Right lobe of liver (tissue), 6 donors: ENCODE results near the gene GRIK2. TPM values are rescaled to one million over a fixed set of nuclear protein-coding genes. Genes with fewer than 3 reads are reported as not detected.

Experiments used
- ATAC-seq, 4 donors: fragments of 200-7000 bp; cut with Tn5 transposase; one replicate each; pipeline ENCODE4 v1.9.1; 2020; ENCODE audit warnings: mild to moderate bottlenecking in 4 of 4, moderate library complexity in 4 of 4
- DNase-seq, 3 donors: peaks; one replicate each; pipeline ENCODE4 v3.0.0-alpha.2; 2020
- H3K27ac ChIP-seq, 3 donors: fragments of 200-600 bp; one replicate each; pipeline ENCODE4 v1.8.0; 2022
- H3K27me3 ChIP-seq, 2 donors: fragments of 200-600 bp; one replicate each; pipeline ENCODE4 v1.8.0; 2022
- H3K36me3 ChIP-seq, 4 donors: fragments of 200-600 bp; sonication (generic) in 1 of 4; one replicate each; pipeline versions ENCODE4 v1.5.1 to v1.8.0; 2017 to 2022; ENCODE audit warnings: control low read depth in 1 of 4
- H3K4me1 ChIP-seq, 4 donors: fragments of 200-600 bp; sonication (generic) in 1 of 4; one replicate each; pipeline versions ENCODE4 v1.5.1 to v1.8.0; 2017 to 2022; ENCODE audit warnings: control low read depth in 1 of 4
- H3K4me3 ChIP-seq, 3 donors: fragments of 200-600 bp; one replicate each; pipeline ENCODE4 v1.8.0; 2022
- H3K9me3 ChIP-seq, 4 donors: fragments of 200-600 bp; sonication (generic) in 1 of 4; one replicate each; pipeline versions ENCODE4 v1.5.1 to v1.8.0; 2017 to 2022; ENCODE audit warnings: control low read depth in 1 of 4
- CTCF ChIP-seq, 4 donors: fragments of 200-600 bp in 3 of 4; fragments of 450-650 bp in 1 of 4; IDR thresholded peaks; one replicate each; pipeline versions ENCODE4 v1.5.1 to v1.8.0; 2016 to 2022; ENCODE audit warnings: antibody characterized with exemption in 4 of 4, mild to moderate bottlenecking in 2 of 4
- POLR2A ChIP-seq: fragments of 450-650 bp; IDR thresholded peaks from one replicate; pipeline ENCODE4 v1.6.1; 2017; ENCODE audit warnings: antibody characterized with exemption, mild to moderate bottlenecking
- WGBS: methylation state at CpG from one replicate; pipeline ENCODE4 v1.1.6; 2018; ENCODE audit warnings: low coverage, low lambda C conversion rate; ENCODE audit not compliant: insufficient coverage; ENCODE audit errors: missing lambda C conversion rate; 5-methylcytosine and 5-hydroxymethylcytosine counted together
- intact Hi-C, 2 donors: fragments of 100-400 bp; cut with DNase I; formaldehyde crosslinking; loops; one replicate each; pipeline versions ENCODE4 v1.11.2 to v1.14.1; 2022
- total RNA-seq, 6 experiments: library from RNA; depleted of rRNA in 2 of 6; stranded (reverse); fragments of >200 nt in 2 of 6; fragmentation: NEBNext Ultra II Directional in 3 of 6; extraction: Animal tissue kit (Norgen Biotek cat#: 25700) in 3 of 6; gene quantifications; one replicate each; pipeline versions ENCODE4 v1.1.0 to v1.2.4, GENCODE V29; 2016 to 2023
- donor health status: DM: no; HTN: yes; CAD: no.
- donor health status: DM: no; HTN: no; CAD: no.
- donor health status: DM: no; HTN: no; CAD: no.
- donor health status: DM: no; HTN: yes; CAD: no.
- donor health status: DM: no; HTN: yes; CAD: no.

The GRIK2 gene
- total RNA-seq, 6 experiments from 2014 or later = 0.04 to 0.24 (median 0.09) TPM; not detected in 3

GRCh38 chr6:101806241-101806640 is 412.7 kb downstream of the GRIK2 start:
- Histone ChIP-seq H3K27ac (no peak overlapping the region), H3K4me1 (no peaks in the 10 kb centered on the region), H3K27me3 (no peaks in the 10 kb centered on the region), H3K4me3 (no peak overlapping the region), H3K9me3 (no peaks in the 10 kb centered on the region), H3K36me3 (no peaks in the 10 kb centered on the region)
- DNase-seq (no peak), ATAC-seq (no peak)
- TF ChIP-seq POLR2A (no peak), CTCF (IDR thresholded peaks at IDR 0.05) (no peak)
- intact Hi-C loops = no loop called here
- 50% methylated on average over 1 of the region's 1 CpG for WGBS

GRCh38 chr6:101811108-101811507 is 417.6 kb downstream of the GRIK2 start:
- DNase-seq (no peak), ATAC-seq (no peak)
- Histone ChIP-seq H3K4me3 (no peak overlapping the region), H3K27ac (no peak overlapping the region), H3K36me3 (no peaks in the 10 kb centered on the region), H3K4me1 (no peaks in the 10 kb centered on the region), H3K9me3 (no peaks in the 10 kb centered on the region), H3K27me3 (no peaks in the 10 kb centered on the region)
- intact Hi-C loops = no loop called here
- TF ChIP-seq POLR2A = no peak
- TF ChIP-seq CTCF (IDR thresholded peaks at IDR 0.05) = no peak

GRCh38 chr6:101816716-101817115 is 423.2 kb downstream of the GRIK2 start:
- DNase-seq (no peak), ATAC-seq (no peak)
- Histone ChIP-seq H3K4me1 (no peaks in the 10 kb centered on the region), H3K27me3 (no peaks in the 10 kb centered on the region), H3K36me3 (no peaks in the 10 kb centered on the region), H3K9me3 (no peaks in the 10 kb centered on the region), H3K27ac (no peak overlapping the region), H3K4me3 (no peak overlapping the region)
- 85% methylated on average over 3 of the region's 3 CpGs for WGBS
- intact Hi-C loops = no loop called here
- no peak for TF ChIP-seq POLR2A
- no peak for TF ChIP-seq CTCF (IDR thresholded peaks at IDR 0.05)

- intact Hi-C loops = no loop called here
- no peak for ATAC-seq
- H3K9me3 ChIP-seq = no peaks in the 10 kb centered on the region
- DNase-seq = no peak
- WGBS = 48% methylated on average over 6 of the region's 6 CpGs
- no peaks in the 10 kb centered on the region for H3K27me3 ChIP-seq
- no peak overlapping the region for H3K27ac ChIP-seq
- no peak overlapping the region for H3K4me3 ChIP-seq
- H3K36me3 ChIP-seq = no peaks in the 10 kb centered on the region
- H3K4me1 ChIP-seq = no peaks in the 10 kb centered on the region
- TF ChIP-seq CTCF (IDR thresholded peaks at IDR 0.05) (no peak), POLR2A (no peak)
These were observed 424.5 kb downstream of the GRIK2 start for GRCh38 chr6:101818051-101818450.
